OCI-LY7 (cell line): ENCODE data around the gene LTV1.
"Not testable (repeated sequence)": the region's sequence is repeated elsewhere in the genome, so short reads cannot be mapped to it uniquely, and the experiment has no call there.

ENCODE experiments used
- EZH2phosphoT487 ChIP-seq: fragments of 200-600 bp; sonication (generic); IDR thresholded peaks from 2 replicates; pipeline ENCODE4 v1.6.1; 2018; ENCODE audit warnings: low read depth, borderline replicate concordance, mild to moderate bottlenecking, mixed run types, antibody characterized with exemption, low read length, moderate library complexity, mixed read lengths
- TF ChIP-seq, protein P1 (sequence below): fragments of 200-600 bp; sonication (generic); conservative IDR thresholded peaks from 2 replicates; pipeline ENCODE4 v1.5.1; 2014; ENCODE audit warnings: mild to moderate bottlenecking, antibody characterized with exemption, low read length, moderate library complexity, mixed read lengths

DNA sequence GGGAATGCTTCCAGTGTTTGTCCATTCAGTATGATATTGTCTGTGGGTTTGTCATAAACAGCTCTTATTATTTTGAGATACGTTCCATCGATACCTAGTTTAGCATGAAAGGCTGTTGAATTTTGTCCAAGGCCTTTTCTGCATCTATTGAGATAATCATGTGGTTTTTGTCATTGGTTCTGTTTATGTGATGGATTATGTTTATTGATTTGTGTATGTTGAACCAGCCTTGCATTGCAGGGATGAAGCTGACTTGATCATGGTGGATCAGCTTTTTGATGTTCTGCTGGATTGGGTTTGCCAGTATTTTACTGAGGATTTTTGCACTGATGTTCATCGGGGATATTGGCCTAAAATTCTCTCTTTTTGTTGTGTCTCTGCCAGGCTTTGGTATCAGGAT lies 44.7 kb upstream of the LTV1 start:
- TF ChIP-seq, protein P1, sequence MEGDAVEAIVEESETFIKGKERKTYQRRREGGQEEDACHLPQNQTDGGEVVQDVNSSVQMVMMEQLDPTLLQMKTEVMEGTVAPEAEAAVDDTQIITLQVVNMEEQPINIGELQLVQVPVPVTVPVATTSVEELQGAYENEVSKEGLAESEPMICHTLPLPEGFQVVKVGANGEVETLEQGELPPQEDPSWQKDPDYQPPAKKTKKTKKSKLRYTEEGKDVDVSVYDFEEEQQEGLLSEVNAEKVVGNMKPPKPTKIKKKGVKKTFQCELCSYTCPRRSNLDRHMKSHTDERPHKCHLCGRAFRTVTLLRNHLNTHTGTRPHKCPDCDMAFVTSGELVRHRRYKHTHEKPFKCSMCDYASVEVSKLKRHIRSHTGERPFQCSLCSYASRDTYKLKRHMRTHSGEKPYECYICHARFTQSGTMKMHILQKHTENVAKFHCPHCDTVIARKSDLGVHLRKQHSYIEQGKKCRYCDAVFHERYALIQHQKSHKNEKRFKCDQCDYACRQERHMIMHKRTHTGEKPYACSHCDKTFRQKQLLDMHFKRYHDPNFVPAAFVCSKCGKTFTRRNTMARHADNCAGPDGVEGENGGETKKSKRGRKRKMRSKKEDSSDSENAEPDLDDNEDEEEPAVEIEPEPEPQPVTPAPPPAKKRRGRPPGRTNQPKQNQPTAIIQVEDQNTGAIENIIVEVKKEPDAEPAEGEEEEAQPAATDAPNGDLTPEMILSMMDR, result not testable (repeated sequence)
- not testable (repeated sequence) for TF ChIP-seq EZH2phosphoT487
